EH (cell line): ENCODE measurements around the gene PACRGL.
"Not testable (repeated sequence)": the region's sequence is repeated elsewhere in the genome, so short reads cannot be mapped to it uniquely, and the experiment has no call there.

Experiments
- DNase-seq: peaks from one replicate; pipeline ENCODE4 v3.0.0-alpha.2; 2015; ENCODE audit warnings: low read depth

Gene PACRGL

DNA sequence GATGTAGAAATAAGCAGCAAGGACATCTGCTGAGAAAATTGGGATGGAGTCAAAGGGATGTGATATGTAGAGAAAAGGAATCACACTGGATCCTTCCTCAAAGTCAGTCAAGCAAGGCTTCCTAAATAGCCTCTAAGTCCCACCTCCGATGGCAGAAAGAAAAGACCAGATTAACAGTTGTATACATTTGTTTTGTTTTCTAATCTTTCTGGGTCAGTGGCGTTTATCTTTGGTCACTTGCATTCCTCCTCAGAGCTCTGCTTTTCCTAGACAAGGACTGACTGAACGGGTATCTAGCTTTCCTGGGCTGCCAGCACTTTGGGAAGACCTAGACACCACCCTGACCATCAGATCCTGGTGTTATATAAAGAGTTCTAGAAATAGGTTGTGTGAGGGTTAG, 23.2 kb downstream of the PACRGL start:
- DNase-seq = no peak

DNA sequence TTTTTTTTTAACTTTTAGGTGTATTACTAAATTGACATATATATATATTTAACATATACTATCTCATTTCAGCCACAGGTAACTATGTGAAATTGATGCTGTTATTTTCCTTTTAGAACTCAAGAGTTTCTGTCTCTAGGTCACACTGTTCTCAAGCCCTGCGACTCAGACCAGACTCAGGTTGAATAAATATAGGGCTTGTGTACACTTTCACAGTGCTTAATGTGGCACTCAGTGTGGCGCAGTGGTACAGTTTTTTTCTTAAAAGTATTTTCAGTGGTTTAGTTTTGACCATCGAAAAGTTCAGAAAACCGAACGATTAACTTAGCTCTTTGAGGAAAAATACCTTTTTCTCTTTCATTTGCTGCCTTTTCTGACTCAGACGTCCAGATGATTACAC, 24.7 kb downstream of the PACRGL start:
- DNase-seq = no peak

DNA sequence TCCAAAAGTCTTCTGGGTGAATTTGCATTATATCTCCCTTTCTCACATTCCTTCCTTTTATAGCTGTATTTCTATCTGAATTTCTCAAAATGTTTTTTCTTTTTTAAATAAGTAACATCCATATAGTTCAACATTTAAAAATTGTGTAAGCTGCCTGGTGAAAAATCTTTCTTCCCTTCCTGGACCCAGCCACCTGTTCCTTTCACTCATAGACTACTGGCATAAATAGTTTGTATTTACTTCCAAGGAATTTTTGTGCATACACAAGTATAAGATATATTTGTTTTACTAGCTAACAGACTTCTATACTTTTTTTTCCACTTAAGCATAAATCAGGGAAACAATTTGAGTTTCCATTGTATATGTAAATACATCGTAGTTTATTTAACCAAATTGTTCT, 35.7 kb downstream of the PACRGL start:
- no peak for DNase-seq

DNA sequence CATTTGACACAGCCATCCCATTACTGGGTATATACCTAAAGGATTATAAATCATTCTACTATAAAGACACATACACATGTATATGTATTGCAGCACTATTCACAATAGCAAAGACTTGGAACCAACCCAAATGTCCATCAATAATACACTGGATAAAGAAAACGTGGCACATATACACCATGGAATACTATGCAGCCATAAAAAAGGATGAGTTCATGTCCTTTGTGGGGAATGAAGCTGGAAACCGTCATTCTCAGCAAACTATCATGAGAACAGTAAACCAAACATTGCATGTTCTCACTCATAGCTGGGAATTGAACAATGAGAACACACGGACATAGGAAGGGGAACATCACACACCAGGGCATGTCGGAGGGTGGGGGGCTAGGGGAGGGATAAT, 45.7 kb downstream of the PACRGL start:
- not testable (repeated sequence) for DNase-seq

DNA sequence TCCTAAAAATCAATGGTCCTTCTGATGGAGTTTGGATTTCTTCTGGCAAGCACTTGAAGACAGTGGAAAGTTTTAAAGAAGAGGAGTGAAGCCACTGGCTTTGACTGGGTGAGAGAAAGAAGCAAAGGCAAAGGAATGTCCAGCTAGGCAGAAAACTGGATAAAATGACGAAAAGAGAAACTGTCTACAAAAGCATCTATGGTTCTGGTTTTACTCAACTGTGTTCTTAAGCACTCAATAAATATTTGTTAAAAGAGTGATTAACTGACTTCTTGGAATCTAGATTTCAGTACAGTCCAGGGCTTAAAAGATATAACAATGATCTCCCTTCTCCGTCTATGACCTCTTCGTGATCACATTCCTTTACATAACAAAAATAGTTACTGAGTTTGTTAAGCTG, 52.4 kb downstream of the PACRGL start:
- no peak for DNase-seq

DNA sequence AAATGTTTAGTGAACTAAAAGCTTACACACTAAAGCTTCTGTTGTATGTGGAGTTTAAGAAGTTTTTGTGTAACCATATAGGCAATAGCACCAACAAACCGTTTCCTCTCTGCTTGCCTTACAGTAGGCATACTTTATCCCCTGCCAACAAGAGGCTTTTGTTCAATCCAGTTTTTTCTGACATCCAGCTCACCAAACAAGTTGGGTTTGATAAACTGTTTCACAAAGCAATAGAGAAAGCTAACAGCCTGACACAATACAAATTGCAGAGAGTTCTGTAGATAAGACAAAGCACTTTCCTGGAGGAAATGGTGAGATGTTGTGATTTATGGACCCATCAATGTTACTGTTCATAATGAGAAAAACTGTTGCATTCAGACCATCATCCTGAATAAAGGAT, 53.8 kb downstream of the PACRGL start:
- no peak for DNase-seq

DNA sequence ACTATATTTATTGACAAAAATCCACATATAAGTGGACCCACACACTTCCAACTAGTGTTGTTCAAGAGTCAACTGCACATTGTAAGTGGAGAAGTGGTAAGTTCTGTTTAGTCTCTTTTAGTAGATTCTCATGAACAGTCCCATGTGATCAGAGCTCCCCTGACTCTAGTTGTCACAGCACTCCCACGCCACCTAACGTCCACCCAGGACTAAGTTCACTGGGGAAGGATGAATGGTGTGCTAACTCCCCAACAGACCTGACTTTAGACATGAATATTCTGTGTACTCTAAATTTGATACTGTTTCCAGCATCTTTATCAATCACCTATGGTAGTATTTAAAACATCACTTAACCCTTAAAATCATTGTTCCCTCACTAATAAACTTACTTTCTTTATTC, 59.8 kb downstream of the PACRGL start:
- peak; percentile 7 for DNase-seq

DNA sequence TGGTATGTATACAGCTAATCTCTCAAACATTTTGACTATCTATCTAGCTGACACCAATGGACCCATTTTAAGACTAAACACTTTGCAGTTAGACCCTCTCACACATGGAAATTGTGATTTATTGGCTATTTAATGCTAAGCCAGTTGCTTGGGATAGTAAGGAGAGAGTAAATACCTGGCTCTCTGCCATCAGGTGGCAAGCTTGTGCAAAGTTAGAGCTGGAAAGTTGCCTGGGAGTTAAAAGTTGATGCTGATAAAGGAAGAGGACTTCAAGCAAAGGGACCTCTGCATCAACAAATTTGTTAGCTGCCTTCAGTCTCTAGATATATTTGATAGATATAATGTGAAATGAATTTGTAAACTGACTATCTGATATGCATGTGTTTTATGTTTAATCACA, 61.1 kb downstream of the PACRGL start:
- no peak for DNase-seq

DNA sequence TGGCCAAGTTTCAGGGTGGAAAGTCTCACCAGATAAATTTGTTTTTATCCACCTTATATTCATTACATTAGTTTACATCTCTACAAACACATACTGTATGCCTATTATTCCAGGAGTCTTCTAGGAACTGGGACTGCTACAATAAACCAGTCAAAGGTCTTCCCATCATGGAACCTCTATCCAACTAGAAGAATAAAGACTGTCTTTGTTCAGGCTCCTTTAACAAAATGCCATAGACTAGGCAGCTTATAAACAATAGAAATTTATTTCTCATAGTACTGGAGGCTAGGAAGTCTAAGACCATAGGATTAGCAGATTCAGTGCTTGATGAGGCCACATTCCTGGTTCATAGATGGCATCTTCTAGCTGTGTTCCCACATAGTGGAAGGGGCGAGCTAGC, 61.6 kb downstream of the PACRGL start:
- DNase-seq = no peak

DNA sequence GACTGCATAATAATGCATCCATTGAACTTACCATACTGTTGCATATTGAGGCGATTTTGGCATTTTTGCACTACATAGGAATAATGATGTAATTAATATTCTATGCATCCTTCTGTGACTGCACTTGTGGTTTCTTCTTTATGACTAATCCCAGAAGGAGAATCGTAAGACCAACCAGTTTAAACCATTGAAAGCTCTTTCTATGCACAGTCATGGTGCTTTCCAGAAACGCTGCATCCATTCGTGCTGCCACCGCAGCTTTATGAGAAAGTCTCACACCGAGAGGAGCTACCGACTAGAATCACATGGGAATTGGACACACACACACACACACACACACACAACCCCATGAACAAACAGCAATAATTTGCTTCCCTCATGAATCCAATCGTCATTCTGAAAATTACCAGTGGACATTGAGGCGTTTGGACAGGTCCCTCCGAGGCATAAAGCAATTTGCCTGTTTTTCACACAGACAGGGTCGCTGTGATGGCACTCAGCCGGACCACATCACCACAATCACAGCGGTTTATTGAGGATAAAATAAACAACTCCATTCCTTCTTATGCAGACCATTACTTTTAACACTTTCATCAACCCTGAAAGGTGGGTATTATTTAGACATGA, 64.2 kb downstream of the PACRGL start:
- peak; percentile 3 for DNase-seq

DNA sequence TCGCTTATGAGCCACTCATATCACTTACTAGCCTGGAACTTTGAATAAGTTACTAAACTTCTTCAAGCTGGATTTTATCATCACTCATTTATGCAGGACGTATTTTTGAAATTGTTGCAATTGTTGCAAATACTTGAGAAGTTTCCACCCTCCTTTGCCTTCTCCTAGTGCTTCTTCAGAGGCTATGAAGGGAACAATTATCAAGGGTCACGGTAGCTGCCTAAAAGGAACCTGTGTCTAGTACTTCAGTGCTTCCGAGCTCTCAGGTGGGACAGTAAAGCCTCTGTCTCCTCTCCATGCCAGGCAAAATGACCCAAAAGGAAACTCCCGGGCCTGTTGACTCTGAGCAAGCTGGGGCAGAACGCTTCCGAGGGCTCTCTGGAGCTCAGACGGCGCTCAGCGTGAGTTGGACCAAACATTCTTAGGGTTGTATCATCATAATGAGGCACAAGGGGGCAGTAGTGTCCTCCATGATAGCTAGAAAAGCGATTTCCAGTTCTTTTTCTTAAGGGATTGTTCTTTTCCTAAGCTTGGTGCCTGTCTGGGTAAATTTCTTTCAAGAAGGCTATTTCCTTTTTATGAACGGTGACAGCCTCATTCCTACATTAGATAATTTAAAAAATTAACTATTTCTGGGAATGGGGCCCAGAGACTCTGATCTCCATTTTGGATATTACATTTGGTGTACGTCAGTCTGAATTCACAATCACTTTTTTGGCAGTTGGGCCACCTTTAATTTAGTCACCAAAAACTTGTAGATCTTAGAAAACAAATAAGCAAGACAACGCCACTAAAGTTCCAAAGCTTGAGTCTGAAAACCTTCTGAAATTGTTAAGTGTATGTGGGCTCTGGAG, 73.1 kb downstream of the PACRGL start:
- DNase-seq = peak; percentile 66

DNA sequence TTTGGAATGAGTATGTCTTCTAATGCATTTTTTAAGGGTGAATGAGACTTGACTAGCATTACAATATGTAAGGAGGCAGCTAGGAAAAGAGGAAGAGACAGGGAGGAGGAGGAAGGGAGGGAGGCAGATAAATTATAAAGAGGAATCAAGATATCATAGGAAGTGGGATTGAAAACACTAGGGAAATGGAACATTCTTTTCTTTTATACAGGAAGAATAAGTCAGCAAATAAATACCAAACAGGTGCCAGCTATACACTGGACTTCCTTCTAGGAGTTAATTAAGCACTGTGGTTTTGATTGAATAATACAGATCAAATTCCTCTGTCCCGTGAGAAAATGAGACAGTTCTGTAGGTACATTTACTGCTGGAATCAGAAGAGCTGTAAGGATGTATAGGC, 78.6 kb downstream of the PACRGL start:
- DNase-seq = no peak

DNA sequence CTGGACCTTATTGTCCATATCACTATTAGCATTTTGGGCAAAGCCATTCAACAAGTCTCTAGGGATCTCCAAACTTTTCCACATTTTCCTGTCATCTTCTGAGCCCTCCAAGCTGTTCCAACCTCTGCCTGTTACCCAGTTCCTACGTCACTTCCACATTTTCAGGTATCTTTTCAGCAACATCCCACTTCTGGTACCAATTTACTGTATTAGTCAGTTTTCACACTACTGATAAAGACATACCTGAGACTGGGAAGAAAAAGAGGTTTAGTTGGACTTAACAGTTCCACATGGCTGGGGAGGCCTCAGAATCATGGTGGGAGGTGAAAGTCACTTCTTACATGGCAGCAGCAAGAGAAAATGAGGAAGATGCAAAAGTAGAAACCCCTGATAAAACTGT, 82.9 kb downstream of the PACRGL start:
- DNase-seq = not testable (repeated sequence)

DNA sequence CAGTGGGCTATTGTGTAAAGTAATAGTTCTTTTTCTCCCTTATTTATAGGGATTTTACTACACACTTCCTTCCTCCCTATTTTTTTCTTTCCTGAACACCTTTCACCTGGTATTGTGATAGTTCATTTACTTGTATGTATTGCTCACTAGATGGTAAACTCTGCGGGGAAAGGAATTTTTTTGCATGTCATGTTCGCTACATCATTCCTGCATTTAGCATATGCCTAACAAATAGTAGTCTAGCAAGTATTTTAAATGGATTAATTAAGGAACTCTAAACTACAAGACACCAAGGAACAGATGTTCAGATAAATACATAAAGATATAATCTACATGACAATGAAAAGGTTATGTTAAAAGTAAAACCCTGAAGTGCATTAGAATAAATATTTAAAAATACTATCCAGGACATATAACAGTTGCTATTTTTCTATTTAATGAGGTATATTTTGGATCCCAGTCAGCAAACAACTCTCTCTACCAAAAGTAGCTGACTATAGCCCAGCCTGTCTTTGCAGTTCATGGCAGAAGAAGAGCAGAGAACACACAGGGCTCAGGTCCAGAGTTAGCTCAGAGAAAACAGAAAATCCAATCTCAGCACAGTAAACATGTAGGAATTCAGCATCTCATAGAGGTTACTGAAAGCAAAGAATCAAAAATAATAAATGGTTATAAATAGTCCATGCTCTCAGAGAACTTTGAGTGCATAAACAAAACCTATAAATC, 87.8 kb downstream of the PACRGL start:
- no peak for DNase-seq
